Thyroid gland (tissue), 4 donors: ENCODE measurements around the gene POFUT2. TPM values are rescaled to one million over a fixed set of nuclear protein-coding genes. Genes with fewer than 3 reads are reported as not detected.
A peak's percentile ranks its signal among the peaks of the same experiment; 100 is the strongest.

Experiments used
- DNase-seq, 2 donors: peaks; one replicate each; pipeline ENCODE4 v3.0.0-alpha.2; 2019
- H3K27ac ChIP-seq, 3 donors: fragments of 200-600 bp; sonication (generic); 1 replicate in 2 of 3; 2 replicates in 1 of 3; pipeline ENCODE4 v1.5.1; 2016 to 2019; ENCODE audit warnings: mild to moderate bottlenecking in 1 of 3, moderate library complexity in 1 of 3
- H3K27me3 ChIP-seq: fragments of 200-600 bp; sonication (generic); one replicate; pipeline ENCODE4 v1.5.1; 2019
- H3K36me3 ChIP-seq, 2 donors: fragments of 200-600 bp; sonication (generic); one replicate each; pipeline ENCODE4 v1.5.1; 2016 to 2019
- H3K4me1 ChIP-seq, 2 donors: fragments of 200-600 bp; sonication (generic); one replicate each; pipeline ENCODE4 v1.5.1; 2017 to 2019
- H3K4me3 ChIP-seq, 3 donors: fragments of 200-600 bp; sonication (generic); replicated peaks in 1 of 3; 1 replicate in 2 of 3; 2 replicates in 1 of 3; pipeline ENCODE4 v1.5.1; 2016; ENCODE audit warnings: mild to moderate bottlenecking in 1 of 3
- H3K9me3 ChIP-seq: fragments of 200-600 bp; sonication (generic); one replicate; pipeline ENCODE4 v1.5.1; 2017
- CTCF ChIP-seq, 6 experiments: fragments of 200-600 bp in 3 of 6; fragments of 450-650 bp in 3 of 6; sonication (generic) in 3 of 6; IDR thresholded peaks; one replicate each; pipeline ENCODE4 v1.5.1; 2016 to 2019; ENCODE audit warnings: antibody characterized with exemption in 6 of 6, mild to moderate bottlenecking in 2 of 6, inconsistent platforms in 1 of 6, moderate library complexity in 1 of 6
- POLR2A ChIP-seq, 2 donors: fragments of 450-650 bp; IDR thresholded peaks; one replicate each; pipeline ENCODE4 v1.6.1; 2017; ENCODE audit warnings: antibody characterized with exemption in 2 of 2, mild to moderate bottlenecking in 2 of 2, moderate library complexity in 1 of 2
- WGBS, 2 donors: methylation state at CpG; one replicate each; pipeline ENCODE4 v1.1.5; 2017; 5-methylcytosine and 5-hydroxymethylcytosine counted together
- intact Hi-C: fragments of 100-400 bp; cut with DNase I; formaldehyde crosslinking; loops from one replicate; pipeline ENCODE4 v1.15.1; 2023
- total RNA-seq, 4 donors: library from RNA; depleted of rRNA; stranded (reverse); fragments of >200 nt; gene quantifications; one replicate each; pipeline ENCODE4 v1.2.3, GENCODE V29; 2016

POFUT2 gene
- total RNA-seq, 4 donors from 2014 or later: 20.2 to 52.2 (median 40.5) TPM

DNA sequence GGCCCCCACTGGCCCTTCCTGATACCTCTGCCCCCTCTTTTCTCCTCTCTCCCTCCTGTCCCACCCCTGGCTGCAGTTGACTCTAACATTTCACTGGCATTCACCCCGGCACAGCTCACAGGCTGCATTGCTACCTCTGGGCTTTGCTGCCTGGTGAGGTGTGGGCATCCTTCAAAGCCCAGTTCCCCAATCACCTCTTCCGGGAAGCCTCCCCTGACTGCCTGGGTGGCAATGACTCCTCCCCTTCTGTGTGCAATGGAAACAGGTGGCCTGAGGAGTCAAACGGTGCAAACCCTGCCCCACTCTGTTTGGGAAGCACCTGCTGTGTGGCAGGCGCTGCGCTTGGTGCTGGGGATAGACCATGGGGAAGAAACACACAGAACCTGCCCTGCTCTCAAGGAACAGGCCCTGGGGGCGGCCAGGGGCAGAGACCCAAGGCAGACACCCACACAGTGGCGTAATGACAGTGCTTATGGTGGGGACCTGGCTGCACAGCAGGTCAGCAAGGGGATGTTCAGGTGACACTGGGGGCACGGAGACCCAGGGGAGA, 39.3 kb upstream of the POFUT2 start:
- Histone ChIP-seq H3K27ac (no peak overlapping the region), H3K27me3 (no peaks in the 10 kb centered on the region), H3K36me3 (no peaks in the 10 kb centered on the region), H3K4me3 (no peak overlapping the region), H3K9me3 (no peaks in the 10 kb centered on the region), H3K4me1 (peaks cover 39 to 64% of the 10 kb centered on the region in 2 donors)
- no peak for DNase-seq
- 81 to 86% methylated on average over 6 to 7 of the region's 8 CpGs for WGBS, 2 donors
- intact Hi-C loops: no loop called here
- TF ChIP-seq POLR2A (IDR thresholded peaks at IDR 0.05): no peak
- no peak for TF ChIP-seq CTCF (IDR thresholded peaks at IDR 0.05)

DNA sequence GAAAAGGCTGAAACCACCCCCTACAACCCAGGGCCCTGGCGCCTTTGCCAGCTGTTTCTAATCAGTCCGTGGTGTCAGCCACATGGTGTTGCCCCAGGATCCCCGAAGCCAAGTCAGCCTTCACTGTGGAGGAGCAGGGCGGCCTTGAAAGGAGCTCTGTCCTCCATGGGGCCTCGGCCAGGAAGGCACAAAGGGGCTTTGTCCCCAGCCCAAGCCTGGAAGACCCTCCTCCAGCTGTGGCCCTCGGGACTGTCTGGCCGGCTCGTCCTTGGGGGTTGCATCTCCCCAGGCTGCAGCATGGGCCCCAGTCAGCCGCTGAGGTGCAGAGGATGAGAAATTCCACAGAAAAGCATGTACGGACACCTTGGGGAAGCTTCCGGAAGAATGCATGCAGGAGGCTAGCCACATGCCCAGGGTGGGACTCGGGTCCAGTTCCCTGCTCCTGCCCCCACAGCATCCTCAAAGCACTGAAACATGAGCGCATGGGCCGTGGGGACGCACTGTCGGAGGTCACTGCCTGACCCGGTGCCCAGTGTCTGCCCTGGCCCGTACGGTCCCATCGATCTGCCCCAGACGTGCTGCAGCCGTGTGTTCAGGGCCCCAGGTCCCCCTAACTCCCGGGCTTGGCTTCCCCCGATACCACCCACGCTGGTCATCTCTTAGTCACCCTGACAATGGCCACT, 38.6 kb upstream of the POFUT2 start:
- Histone ChIP-seq H3K36me3 (no peaks in the 10 kb centered on the region), H3K27ac (no peak overlapping the region), H3K4me1 (peaks cover 41 to 65% of the 10 kb centered on the region in 2 donors), H3K4me3 (no peak overlapping the region), H3K9me3 (no peaks in the 10 kb centered on the region), H3K27me3 (no peaks in the 10 kb centered on the region)
- intact Hi-C loops: no loop called here
- TF ChIP-seq POLR2A (IDR thresholded peaks at IDR 0.05): no peak
- TF ChIP-seq CTCF (IDR thresholded peaks at IDR 0.05): no peak
- WGBS, 2 donors: 91 to 94% methylated on average over 18 to 20 of the region's 25 CpGs
- DNase-seq: no peak

GRCh38 chr21:45325206-45326168, 37.8 kb upstream of the POFUT2 start:
- no peak for TF ChIP-seq POLR2A (IDR thresholded peaks at IDR 0.05)
- TF ChIP-seq CTCF (IDR thresholded peaks at IDR 0.05): no peak
- DNase-seq: peak in 1 of 2 donors; percentile 3
- Histone ChIP-seq H3K9me3 (no peaks in the 10 kb centered on the region), H3K27me3 (no peaks in the 10 kb centered on the region), H3K36me3 (no peaks in the 10 kb centered on the region), H3K4me1 (peaks cover 37 to 65% of the 10 kb centered on the region in 2 donors), H3K4me3 (no peak overlapping the region), H3K27ac (no peak overlapping the region)
- intact Hi-C loops: no loop called here
- WGBS, 2 donors: 85 to 87% methylated on average over 4 to 23 of the region's 32 CpGs

DNA sequence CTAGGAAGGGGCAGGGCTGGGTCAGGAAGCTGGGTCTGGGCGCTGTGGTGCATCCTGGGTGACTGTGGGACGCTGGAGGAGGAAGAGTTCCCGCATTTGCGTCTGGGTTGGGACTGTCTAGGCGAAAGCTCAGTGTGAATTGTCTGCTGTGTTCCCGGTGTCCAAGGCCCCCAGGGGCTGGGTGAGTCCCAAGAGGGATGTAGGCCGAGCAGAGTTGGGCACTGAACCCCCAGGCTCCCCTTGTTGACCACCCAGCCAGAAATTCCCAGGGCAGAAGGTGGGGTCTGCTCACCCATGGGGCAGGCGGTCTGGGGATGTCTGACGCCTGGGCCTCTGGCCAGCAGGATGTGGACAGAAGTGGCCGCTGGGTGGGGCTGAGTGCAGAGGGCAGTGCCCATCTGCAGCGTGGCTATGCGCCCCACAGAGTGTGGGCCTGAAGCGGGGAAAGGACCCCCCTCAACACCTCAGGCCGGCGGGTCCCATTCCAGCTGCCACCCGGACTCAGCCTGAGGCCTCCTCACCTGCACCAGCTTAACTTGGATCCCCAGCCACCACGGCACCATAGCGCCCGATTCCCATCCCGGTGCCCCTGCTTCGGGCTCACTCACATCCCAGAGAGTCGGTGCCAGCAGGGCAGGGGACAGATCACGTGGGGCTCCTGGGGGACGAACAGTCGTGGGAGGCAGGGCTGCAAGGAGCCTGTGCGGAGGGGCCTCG, 37.0 kb upstream of the POFUT2 start:
- intact Hi-C loops: no loop called here
- Histone ChIP-seq H3K9me3 (no peaks in the 10 kb centered on the region), H3K4me3 (no peak overlapping the region), H3K36me3 (no peaks in the 10 kb centered on the region), H3K4me1 (peaks cover 30 to 65% of the 10 kb centered on the region in 2 donors), H3K27ac (no peak overlapping the region), H3K27me3 (no peaks in the 10 kb centered on the region)
- TF ChIP-seq CTCF (IDR thresholded peaks at IDR 0.05): no peak
- peak in 1 of 2 donors; percentile 4 for DNase-seq
- 80 to 81% methylated on average over 17 to 24 of the region's 27 CpGs for WGBS, 2 donors
